AG09319 (cell line): ENCODE measurements around the gene XYLT1.

Experiments used
- DNase-seq: peaks from one replicate; pipeline ENCODE4 v3.0.0-alpha.2; 2010; ENCODE audit warnings: low read depth; ENCODE audit errors: extremely low read depth
- TF ChIP-seq, protein P1 (sequence below): IDR thresholded peaks from 2 replicates; pipeline ENCODE4 v1.5.1; 2011; ENCODE audit warnings: low read depth, mild to moderate bottlenecking, inconsistent platforms, low read length, moderate library complexity

The XYLT1 gene

DNA sequence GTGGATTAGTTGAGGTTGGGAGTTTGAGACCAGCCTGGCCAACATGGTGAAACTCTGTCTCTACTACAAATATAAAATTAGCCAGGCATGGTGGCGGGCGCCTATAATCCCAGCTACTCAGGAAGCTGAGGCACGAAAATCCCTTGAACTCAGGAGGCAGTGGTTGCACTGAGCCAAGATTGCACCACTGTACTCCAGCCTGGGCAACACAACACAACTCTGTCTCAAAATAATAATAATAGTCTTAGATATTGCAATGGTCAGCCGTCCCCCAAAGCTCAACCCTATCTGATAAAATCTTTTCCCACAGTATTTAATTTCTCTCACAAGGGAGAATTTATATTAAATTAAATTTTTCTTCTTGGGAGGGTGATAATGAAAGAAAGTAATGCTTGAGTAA lies 169.6 kb downstream of the XYLT1 start:
- no peak for DNase-seq
- TF ChIP-seq, protein P1, sequence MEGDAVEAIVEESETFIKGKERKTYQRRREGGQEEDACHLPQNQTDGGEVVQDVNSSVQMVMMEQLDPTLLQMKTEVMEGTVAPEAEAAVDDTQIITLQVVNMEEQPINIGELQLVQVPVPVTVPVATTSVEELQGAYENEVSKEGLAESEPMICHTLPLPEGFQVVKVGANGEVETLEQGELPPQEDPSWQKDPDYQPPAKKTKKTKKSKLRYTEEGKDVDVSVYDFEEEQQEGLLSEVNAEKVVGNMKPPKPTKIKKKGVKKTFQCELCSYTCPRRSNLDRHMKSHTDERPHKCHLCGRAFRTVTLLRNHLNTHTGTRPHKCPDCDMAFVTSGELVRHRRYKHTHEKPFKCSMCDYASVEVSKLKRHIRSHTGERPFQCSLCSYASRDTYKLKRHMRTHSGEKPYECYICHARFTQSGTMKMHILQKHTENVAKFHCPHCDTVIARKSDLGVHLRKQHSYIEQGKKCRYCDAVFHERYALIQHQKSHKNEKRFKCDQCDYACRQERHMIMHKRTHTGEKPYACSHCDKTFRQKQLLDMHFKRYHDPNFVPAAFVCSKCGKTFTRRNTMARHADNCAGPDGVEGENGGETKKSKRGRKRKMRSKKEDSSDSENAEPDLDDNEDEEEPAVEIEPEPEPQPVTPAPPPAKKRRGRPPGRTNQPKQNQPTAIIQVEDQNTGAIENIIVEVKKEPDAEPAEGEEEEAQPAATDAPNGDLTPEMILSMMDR: no peak

DNA sequence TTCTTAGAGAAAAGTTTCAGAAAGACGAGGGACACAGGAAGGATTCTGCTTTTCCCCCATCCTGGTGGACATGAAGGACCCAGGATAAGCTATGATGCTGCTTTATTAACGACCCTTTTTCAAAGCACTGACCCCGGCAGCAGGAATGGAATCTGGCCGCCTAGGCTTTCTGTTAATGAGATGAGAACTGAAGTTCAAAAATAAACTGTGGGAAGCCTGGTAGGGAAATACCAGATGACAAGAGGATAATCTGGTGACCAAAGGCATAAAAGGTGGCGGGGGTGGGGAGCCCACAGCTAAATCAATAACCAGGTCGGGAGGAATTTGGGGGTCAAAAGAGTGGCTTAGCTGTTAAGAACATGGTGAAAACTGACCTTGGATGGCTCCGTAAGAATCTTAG lies 171.0 kb downstream of the XYLT1 start:
- TF ChIP-seq, protein P1: no peak
- DNase-seq: no peak

DNA sequence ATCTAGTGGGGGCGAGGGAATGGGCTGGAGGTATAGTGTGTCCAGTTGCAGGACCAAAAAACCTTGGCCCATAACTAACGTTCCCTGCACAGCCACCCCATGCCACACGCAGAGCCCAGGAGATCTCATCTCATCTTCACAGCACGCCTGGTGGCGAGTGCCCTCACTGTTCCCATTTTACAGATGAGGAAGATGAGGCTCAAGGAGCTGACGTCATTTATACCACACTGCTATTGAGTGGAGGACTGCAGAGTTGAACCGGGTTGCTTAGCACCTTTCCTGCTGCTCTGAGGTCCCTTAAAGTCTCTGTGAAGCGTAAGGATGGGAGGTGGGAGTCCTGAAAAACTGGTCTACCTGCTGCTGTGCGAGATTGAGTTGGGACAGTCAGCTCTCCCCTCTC lies 172.5 kb downstream of the XYLT1 start:
- DNase-seq: no peak
- TF ChIP-seq, protein P1: no peak

DNA sequence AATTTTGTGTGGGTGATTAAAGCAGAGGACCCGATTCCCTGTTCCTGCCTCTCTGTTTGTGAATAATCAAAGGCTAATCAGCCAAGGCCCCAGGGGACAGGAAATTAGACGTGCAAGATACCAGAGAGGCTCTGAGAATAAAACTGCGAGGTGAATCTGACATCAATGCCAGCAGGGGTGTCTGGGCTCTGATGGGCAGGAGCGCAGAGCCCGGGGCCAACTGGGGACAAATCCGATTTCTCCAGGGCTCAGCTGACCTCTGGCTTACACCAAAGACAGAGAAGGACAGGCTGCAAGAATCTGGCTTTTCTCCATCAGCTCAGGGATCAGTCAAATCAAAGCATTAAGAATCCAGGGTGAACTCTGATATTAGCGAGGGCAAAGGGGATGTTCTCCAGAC lies 174.3 kb downstream of the XYLT1 start:
- TF ChIP-seq, protein P1: no peak
- DNase-seq: no peak

DNA sequence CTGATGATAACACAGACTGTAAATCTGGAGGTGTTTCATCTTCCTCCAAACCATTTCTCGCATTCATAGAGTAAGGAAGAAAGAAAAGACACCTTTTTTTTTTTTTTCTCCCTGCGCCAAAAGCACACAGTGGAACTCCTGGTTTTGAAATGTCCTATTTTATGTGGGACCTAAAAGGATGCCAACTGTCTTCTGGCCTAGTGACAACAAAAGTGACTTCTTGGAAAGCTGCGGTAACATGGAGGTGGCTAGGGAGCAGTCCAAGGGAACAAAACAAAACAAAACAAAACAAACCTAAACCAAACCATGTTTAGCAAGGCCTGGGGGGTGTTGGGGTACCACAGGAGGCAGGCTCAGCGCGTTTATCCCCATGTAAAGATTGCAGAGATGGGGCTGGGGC lies 174.8 kb downstream of the XYLT1 start:
- DNase-seq: no peak
- TF ChIP-seq, protein P1: no peak

DNA sequence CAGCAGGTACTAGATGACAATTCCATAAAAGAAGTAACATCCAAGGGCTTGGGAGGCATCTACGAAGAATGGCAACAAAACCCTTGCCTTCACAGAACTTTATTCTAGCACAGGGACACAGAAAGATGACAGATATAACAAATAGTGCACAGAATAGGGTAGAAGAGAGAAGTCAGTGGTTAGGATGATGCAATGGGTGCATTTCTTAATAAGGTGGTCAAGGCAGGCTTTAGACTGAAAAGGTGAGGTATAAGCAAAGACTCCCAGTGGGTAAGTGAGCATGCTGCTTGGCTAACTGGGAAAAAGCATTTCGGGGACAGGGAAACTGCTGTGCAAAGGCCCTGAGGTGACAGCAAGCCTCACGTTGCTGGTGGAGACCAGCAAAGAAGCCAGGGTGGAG lies 175.9 kb downstream of the XYLT1 start:
- TF ChIP-seq, protein P1: no peak
- DNase-seq: no peak

DNA sequence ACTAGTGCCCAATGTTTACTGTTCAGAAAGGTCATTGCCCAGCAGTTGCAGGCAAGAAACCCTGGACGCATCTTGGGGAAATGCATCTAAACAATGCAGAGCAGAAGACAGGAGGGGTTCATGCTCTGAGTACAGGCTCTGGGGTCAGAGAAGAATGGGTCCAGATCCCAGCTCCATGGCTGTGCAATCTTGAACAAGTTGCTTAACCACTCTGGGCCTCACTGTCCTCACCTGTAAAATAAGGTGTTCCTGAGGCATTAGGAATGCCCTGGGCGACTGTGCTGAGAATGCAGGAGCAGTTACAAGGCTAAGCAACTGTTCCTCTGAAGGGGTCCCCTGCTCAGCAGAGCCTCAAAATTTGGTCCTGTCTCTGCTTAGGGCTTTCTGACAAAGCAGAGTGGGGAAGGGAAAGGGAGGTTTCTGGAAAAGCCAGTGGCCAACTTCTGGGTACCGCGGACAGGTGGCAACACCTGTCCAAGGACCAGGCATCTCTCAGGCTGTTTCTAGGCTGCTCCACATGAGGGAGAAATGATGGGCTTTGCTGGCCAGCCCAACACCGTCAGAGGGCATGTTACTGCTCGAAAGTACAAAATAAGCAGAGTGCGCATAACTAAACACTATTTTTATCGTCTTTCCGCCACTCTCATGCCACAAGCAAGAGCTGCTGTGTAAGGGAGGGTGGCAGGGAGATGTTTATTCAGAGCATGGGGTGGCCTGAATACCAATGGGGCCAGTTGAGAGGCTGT lies 176.8 kb downstream of the XYLT1 start:
- DNase-seq: no peak
- TF ChIP-seq, protein P1: no peak
